ENCODE measurements around the gene ITGB3.

The ITGB3 gene

DNA sequence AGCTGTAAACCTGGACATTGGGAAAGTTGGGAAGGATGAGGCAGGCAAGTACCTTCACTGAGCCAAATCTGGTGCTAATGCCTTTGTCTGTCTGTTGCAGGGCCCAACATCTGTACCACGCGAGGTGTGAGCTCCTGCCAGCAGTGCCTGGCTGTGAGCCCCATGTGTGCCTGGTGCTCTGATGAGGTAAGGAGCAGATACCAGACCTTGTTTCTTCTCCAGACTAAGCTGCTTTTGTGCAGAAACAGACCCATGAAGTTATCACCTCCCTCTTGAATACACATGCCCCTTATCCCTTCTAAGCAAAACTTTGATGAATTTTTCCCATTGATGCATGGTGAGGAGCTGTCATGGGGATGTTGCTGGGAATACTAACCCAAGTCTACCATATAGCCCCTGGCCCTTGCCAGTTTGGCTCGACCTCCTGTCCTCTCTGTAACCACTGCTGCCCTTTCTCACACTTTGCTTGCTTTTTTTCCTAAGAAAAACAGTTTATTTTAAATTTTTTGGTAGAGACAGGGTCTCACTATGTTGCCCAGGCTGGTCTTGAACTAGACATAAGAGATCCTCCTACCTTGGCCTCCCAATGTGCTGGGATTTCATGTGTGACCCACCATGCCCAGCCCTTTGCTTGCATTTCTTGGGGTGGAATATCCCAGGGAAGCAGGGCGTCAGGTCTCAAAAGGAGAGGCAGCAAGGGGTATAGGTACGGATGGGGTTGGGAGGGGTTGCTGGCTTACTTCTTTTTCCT lies 20.9 kb downstream of the ITGB3 start:
- DNase-seq: no peak

DNA sequence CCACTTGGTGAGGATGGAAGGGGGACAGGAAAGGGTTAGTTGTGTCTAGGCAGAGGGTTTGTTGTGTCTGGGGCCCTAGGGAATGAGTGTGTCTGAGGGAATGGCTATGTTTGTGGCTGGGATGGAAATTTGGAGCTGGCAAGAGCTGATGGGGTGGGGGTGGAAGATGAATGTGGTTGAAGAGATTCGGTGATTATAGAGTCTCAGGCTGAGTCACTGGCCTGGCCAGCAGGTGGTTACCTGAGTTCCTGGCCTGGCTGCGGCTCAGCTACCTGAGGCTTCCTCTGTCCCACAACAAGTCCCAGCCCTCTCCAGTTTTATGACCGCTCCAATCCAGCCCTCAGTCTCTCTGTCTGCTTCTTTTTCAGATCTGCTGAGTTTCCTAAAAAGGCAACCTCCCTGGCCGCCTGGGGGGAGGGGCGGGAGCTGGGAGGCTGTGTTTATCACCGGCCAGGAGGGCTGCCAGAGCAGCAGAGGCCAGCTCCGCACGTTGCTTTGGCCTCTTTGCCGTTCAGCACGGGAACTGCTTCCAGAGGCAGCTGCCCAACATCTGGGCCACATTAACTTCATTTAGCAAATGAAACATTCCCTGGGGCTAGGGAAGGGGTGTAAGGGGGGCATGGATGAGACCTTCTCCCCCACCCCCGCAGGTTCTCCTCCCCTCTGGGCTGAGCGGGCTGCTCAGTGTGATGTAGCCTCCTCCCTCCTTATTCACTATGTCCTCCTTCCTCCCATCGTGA lies 21.8 kb downstream of the ITGB3 start:
- peak in 1 of 56 donors; percentile 4 for DNase-seq

DNA sequence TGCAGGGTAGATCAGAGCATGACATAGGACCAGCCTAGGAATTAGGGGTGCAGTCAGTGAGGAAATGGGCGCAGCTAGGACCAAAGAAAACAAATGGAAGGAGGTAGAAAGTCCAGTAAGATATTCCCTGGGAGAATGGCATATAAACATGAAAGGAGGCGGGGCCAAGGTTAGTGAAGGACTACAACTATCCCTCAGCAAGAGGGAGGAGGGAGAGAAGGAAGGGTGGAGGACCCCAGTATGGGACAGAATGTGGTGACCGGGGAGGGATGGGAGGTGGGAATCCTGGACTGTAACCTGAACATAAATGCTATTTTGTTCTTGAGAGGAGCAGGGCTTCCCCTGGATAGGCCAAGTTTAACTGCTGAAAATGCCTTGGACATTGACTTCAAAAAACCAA lies 22.8 kb downstream of the ITGB3 start:
- DNase-seq: no peak

DNA sequence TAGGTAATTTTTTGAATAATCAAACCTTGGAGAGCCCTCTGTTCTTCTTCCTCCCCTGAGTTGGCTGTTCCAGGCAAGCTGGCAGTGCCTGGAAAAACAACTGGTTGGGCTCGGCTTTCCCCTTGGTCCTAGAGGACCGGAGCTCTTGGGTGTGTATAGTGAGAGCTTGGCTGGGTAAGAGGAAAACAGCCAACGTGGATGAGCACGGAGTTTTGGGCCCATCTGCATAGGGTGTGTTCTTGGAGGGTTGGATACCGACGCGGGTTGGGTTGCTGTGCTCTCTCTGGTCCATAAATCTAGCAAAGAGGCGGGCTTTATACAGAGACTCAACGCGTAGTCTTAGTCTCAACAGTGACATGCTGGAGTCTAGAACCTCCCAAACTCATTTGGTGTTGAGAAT lies 23.2 kb downstream of the ITGB3 start:
- DNase-seq: peak in 9 of 56 donors; percentile 0 to 38 (median 12)

DNA sequence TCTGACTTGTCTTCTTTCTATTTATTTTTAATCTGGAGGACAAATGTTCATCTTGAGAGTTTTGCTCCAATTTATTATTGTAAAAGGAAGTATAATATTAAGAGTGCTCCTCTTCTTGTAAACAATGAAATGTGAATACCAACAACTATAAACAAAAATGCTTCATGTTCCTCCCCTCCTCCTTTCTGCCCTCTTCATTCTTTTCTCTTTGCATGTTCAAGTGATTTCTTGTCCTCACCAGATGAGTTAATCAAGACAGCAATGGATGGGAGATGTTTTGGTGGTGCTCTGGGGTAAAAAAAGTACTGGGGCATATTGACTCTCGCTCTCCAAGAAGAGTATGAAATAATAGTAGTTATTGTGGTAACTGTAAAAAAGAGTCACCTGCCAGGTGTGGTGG lies 24.3 kb downstream of the ITGB3 start:
- no peak for DNase-seq

DNA sequence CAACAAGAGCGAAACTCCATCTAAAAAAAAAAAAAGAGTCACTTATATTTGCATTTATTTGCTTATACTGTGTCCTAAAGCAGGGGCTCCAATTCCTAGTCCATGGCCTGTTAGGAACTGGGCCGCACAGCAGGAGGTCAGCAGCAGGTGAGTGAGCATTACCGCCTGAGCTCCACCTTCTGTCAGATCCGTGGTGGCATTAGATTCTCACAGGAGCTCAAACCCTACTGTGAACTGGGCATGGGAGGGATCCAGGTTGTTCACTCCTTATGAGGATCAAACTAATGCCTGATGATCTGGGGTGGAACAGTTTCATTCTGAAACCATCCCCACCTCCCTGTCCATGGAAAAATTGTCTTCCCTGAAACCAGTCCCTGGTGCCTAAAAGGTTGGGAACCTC lies 24.9 kb downstream of the ITGB3 start:
- DNase-seq: no peak

DNA sequence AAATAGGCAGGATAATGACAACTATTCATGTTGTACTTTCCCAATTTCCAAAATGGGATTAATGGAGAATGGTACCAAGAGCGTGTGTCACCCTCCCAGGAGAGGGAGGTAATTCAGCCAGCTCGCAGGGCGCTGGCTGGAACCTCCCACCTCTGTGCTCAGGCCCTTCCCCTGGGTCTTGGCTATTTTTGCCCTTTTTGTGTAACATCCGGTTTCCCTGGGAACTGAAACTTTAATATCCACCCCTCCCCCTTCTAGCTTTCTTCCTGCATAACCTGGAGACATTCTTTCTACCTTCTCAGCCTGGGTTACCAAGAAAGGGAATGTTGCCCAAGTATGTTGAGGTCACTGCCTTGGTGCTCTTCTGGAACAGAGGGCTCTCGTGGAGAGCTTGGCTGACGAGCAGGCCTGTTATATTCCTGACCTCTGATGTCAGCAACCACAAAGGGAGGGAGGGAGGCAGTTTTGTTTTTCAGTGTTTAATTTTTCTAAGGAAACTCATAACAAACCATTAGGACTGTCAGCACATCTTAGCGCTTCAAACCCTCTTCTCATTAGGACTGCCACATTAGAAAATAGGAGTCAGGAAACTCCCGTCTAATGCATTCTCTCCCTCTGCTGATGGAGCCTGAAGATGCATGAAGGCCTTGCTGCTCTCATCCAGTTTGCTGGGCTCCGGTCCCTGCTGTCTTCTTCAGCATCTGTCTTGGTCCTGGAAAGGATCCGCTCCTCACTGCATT lies 25.6 kb downstream of the ITGB3 start:
- DNase-seq: peak in 4 of 56 donors; percentile 3 to 14 (median 11)

DNA sequence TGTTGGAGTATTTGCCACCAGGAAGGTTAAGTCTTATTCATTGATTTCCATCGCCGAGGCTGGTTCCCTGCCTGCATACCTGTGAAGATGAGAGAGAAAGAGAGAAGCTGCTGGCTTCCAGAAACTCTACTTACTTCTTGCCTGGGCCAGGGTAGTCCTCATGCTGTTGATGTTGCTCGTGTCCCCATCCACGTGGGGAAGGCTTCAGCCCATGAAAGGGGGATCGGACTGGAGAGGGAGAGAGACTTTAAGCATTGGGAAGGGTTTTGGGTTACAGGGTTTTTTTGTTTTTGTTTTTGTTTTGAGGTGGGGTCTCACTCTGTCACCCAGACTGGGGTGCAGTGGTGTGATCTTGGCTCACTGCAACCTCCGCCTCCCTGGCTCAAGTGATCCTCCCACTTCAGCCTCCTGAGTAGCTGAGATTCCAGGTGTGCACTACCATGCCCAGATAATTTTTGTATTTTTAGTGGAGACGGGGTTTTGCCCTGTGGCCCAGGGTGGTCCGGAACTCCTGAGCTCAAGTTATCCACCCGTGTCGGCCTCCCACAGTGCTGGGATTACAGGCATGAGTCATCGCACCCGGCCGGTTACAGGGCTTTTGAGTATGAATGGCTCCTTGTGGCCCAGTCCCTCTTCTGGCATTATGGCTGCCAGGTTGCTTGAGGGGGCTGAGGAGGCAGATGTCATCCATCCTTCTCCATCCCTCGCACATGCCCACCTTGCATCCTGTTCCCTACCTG lies 26.6 kb downstream of the ITGB3 start:
- no peak for DNase-seq

DNA sequence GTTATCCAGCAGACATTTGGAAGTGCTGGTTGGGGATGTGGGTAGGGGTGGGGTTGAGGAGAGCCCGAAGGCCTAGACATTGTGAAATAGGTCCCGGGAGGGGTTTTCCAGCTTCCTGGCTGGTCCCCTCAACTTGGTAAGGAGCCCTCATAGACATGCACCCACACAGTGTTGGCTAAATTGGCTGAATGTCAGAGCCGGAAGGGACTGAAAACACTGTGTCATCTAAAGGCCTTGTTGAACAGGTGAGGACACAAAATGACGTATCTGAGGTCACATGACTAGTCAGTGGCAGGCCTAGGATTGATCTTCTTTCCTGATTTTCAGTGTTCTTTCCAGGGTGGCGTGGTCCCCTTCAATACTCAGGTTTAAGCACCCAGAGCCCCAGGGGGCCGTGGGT lies 27.6 kb downstream of the ITGB3 start:
- DNase-seq: no peak

DNA sequence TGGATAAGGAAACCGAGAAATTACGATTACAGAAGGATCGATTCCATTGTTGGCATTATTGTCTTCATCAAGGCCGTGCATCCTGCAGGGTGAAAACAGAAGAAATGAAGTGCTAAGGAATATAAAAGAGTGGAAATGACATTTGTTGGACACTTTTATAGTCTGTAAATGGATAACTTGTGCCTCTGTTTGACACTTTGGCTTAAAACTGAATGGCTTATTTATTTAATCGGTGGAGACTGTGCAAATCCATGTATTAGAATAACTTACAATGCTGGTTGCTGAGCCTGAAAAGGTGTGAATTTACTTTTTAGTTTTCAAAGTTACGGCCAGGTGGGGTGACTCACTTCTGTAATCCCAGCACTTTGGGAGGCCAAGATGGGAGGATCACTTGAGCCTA lies 31.4 kb downstream of the ITGB3 start:
- DNase-seq: no peak

DNA sequence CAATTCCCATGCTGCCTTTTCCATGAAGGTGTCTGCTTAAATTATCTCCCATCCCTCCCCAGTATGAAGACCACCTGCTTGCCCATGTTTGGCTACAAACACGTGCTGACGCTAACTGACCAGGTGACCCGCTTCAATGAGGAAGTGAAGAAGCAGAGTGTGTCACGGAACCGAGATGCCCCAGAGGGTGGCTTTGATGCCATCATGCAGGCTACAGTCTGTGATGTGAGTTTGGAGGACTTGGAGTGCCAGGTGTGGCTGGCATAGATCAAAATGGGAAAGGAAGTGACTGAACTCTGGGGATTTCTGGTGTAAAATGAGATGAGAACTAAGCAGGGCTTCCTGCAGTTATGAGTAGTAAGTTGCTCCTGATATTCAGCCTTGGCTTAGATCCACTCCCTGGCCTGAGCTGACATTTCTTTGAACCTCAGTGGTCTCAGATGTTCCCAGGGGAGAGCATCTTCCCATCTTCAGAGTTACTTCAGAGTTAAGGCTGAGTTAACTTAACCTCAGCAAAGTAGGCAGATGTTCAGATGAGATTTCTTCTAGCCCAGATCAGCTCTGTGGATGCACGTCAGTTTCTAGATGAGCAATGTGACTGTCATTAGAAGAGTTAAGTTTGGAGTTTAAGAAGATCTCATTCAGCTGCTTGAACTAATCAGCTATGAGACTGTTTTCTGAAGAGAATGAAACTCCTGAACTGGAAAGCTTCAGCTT lies 32.7 kb downstream of the ITGB3 start:
- no peak for DNase-seq

DNA sequence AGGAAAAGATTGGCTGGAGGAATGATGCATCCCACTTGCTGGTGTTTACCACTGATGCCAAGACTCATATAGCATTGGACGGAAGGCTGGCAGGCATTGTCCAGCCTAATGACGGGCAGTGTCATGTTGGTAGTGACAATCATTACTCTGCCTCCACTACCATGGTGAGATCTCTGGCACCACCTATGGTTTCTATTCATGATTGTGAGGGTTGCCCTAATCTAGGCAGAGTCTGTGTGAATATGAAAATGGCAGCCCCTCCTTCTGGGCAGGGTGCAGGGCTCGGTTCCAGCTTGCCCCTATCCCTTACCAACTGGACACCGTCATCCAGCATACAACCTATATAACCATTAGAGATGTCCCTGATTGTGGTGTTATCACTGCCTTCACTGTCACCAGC lies 33.4 kb downstream of the ITGB3 start:
- no peak for DNase-seq

DNA sequence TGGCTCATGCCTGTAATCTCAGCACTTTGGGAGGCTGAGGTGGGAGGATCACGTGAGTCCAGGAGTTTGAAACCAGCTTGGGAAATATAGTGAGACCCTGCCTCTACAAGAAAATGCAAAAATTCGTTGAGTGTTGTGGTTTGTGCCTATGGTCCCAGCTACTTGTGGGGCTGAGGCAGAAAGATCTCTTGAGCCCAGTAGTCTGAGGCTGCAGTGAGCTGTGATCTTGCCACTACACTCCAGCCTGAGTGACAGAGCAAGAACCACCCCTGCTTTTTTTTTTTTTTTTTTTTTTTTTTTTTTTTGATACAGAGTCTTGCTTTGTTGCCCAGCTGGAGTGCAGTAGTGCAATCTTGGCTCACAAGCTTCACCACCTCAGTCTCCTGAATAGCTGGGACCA lies 34.0 kb downstream of the ITGB3 start:
- DNase-seq: no peak

DNA sequence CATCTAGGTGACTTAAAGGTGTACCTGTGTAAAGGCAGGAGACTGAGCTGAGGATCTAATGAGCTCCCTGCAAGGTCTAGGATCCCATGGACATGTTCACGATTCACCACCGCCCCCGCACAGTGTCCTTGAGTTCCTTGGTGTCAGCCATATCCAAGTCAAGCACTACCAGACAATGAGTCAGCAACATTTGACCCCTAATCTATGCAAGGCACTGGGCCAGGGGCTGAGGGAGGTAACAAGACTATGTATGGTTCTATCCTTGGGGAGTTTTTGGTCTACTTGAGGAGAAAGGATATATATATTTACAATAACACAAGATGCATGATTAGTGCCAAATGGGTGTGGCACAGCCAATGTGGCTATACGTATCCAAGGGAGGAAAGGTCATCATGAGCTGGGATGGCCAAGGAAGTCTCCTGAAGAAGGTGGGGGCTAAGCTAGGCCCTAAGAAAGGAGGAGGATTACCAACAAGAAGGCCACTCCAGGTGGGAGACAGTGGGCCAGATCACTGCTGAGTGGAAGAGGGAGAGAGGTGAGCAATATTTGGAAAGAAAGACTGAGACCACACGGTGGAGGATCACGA lies 35.0 kb downstream of the ITGB3 start:
- no peak for DNase-seq

DNA sequence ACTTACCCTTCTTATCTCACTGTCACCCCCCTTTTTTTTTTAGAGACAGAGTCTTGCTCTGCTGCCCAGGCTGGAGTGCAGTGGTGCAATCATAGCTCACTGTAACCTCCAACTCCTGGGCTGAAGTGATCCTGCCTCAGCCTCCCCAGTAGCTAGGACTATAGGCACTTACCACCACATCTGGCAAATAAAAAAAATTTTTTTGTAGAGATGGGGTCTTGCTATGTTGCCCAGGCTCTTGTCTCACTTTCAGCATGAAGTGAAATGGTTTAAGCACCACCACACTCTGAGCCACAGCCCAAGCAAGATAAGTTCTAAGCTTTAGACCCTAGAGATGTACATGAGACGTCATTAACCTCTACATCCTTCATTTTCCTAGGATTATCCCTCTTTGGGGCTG lies 35.7 kb downstream of the ITGB3 start:
- DNase-seq: no peak

DNA sequence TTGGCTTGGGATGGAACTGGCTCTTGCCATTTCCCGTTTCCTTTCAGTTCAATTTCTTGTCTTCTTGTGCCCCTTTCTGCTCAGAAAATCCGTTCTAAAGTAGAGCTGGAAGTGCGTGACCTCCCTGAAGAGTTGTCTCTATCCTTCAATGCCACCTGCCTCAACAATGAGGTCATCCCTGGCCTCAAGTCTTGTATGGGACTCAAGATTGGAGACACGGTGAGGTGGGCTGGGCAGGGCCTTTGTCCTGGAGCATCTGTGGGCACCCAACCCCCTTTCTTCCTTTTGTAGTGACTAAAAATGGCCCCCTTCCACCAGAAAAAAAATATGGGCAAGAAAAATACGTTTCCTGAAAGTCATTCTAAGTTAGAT lies 37.2 kb downstream of the ITGB3 start:
- no peak for DNase-seq

DNA sequence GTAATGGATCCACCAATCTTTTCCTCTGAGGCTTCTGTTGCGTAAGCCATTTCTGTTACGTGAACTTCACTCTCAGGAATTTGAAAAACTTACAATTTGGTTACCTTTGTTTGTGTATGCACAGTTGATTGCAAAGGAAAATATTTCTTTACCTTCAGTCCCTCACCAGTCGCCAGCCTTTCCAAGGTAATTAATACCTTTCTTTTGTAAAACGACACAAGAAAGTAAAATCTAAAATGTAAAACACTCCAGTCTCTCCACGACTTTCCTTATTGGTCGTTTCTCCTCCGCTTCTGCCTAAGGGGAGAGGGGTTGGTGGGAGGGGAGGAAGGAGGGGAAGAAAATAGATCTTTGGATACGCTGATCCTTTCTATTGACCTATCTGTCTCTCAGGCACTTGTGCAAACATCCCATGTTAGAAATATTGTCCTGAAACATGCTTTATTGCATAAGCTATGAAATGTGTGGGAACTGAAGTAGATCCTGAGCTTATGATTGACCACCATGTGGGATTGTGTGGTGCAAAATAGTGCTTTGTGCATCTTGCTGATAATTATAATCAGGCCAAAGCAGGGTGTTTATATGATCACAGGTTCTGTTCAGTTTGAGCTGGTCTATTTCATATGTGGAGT lies 37.7 kb downstream of the ITGB3 start:
- no peak for DNase-seq

DNA sequence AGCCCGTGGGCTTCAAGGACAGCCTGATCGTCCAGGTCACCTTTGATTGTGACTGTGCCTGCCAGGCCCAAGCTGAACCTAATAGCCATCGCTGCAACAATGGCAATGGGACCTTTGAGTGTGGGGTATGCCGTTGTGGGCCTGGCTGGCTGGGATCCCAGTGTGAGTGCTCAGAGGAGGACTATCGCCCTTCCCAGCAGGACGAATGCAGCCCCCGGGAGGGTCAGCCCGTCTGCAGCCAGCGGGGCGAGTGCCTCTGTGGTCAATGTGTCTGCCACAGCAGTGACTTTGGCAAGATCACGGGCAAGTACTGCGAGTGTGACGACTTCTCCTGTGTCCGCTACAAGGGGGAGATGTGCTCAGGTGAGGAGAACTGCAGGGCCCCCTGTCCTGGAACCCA lies 38.6 kb downstream of the ITGB3 start:
- DNase-seq: no peak

DNA sequence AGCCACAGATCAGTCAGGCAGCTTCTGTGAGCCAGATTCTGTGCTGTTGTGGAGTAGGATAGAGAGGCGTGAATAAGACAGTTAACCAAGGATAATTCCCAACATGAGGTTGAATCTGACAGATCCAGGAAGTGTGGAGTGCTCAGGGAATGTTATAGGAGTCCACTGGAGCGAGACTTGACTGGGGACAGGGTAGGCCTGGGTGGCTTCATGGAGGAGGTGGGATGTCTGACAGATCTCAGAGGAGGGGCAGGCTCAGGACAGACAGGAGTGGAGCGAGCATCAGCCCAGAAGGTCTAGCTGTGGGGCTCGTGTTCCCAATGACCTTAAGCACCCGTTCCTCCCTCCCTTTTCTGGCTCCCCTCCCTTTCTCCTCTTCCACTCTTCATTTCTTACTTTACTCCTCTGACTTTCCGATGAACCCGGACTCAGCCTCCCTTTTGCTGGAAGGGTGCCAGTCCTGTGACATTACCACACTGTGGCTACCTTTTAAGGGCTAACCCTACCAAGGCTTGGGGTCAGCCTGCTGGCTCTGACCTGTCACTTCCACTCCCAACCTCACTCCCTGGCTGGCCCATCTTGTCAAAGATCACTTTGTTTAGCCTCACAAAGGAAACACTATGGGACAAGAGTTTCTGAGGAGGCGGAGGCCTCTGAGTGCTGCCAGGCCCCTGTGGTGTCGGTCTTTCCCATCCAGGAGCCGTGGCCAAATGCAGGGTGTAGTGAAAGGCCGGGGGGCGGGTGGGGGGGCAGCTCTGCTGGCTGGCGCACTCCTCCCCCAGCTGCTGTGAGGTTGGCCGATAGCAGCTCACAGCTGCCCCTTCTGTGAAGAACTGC lies 41.6 kb downstream of the ITGB3 start:
- peak in 38 of 56 donors; percentile 9 to 95 (median 42) for DNase-seq

Data from amygdala (tissue), 56 donors.